HG03135 (cell line): Measurements from ENCODE around the gene CT55.
"Not testable (repeated sequence)": the region's sequence is repeated elsewhere in the genome, so short reads cannot be mapped to it uniquely, and the experiment has no call there.

Experiments
- ATAC-seq: cut with Tn5 transposase; IDR thresholded peaks from one replicate; pipeline ENCODE4 v1.9.1; 2021; ENCODE audit warnings: mild to moderate bottlenecking, moderate library complexity; ENCODE audit not compliant: unreplicated experiment

CT55 gene

DNA sequence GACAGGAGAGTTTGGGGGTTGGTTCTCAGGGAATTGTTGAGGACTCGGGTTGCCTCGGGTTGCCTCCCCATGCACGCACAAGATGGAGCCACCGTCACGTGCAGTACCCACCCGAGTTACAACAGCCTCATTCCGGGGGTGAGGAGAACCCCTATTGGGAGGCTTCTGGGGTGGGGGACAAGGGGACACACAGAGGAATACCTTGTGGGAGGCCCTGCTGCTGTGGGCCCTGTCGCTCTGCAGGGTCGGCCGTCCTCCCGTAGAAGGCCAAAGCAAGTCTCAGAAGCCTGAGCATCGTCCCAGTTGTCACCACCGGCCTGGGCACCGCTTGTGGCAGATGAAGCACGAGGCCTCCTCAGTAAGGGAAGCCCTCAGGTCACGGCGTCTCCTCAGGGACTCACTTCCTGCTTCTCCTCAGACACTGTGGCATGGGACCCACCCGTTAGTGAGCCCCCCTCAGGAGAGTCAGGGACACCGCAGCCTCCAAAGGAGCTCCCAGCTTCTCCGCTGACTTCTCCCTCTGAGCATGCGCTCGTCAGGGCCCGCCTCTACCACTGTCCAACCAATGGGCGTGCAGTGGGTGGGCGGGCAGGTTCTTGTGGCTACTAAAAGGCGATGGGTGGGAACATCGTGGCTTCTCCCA, at the start of gene CT55:
Gene CT55 (minus strand): TSS at position 522 of the 643 bp plus-strand sequence. CDS start 227 bp downstream, at position 295.
- ATAC-seq, result no peak

GRCh38 chrX:135213200-135213844, 42.1 kb upstream of the CT55 start:
- ATAC-seq, result no peak

- not testable (repeated sequence) for ATAC-seq
Measured at GRCh38 chrX:135206427-135206826, 35.2 kb upstream of the CT55 start.

DNA sequence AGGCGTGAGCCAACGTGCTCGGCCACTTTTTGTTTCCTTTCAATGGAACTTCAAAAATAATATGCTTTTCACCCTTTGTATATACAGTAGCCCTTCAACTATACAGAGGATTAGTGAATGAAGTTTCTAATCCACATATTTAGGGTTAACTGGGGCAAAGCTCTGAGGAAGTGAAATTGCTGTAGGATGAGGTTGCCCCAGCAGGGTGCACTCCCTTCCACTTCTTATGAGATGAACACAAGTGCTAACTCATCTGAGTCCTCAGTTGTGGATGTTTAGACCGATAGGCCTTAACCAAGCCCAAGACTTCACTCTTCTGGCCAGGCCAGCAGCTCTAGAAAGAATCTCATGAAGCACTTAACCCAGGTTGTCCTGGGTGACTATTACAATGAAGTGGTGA, 29.1 kb upstream of the CT55 start:
- ATAC-seq, result no peak

DNA sequence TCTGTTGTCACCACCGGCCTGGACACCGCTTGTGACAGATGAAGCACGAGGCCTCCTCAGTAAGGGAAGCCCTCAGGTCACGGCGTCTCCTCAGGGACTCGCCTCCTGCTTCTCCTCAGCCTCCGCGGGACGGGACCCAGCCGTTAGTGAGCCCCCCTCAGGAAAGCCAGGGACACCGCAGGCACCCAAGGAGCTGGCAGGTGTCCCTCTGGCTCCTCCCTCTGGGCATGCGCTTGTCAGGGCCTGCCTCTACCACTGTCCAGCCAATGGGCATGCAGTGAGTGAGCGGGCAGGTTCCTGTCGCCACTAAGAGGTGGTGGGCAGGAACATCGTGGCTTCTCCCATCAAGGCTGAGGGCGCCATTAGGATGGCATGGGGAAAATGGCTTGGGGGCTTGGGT, 23.5 kb upstream of the CT55 start:
- ATAC-seq, result no peak

- no peak for ATAC-seq
Measured at GRCh38 chrX:135193740-135194139, 22.5 kb upstream of the CT55 start.

DNA sequence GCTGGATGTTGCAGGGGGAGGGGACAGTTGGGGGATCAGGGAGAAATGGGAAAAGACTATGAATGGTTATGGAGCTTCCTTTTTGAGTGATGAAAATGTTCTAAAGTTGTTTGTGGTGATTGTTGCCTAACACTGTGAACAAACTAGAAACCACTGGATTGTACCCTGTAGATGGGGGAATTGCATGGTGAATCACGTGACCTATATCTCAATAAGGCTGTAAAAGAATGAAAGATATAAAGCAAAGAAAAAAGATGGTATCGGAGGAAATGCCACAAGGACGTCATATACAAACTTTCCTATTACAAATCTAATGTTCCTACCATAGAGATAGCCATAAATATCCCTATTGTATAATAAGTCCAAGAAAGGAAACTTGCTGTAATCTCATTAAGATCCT, 20.6 kb upstream of the CT55 start:
- ATAC-seq, result no peak

- ATAC-seq, result peak; percentile 77
Measured at GRCh38 chrX:135185795-135186443, 14.7 kb upstream of the CT55 start.

DNA sequence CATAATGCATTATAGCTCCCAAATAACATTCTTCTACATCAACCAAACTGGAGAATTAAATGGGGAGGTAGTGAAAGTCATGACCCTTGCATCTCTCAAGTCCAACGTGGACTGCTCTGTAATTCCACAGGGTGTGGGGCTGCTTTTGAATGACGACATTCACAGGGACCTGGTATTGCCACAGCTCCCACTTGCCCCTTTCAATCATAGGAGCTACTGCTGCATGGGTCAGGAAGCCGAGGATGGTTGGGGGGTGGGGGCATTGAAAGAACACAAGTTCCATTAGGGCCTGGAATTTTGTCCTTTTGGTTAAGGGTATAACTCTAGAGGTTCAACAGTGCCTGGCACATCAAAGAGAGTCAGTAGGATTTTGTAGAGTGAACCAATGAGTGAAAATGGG, 7.4 kb upstream of the CT55 start:
- ATAC-seq, result no peak

DNA sequence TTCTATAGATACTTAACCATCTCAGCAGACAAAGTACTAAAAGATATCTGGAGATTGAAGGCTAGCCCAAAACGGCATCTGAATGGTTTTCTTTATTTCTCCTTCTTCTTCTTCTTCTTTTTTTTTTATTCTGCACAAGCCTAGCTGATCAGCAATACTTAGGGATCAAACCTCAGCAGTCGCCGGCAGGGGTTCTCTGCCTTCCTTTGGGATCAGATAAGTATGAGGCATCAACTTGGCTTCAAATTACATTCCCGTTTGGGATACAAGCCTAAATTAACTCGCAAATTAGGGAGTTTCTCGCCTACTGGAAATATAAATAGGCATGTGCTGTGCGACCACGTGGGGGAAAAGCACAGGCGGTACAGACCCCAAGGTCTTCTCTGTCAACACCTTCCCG, 730 bp downstream of the CT55 start:
- no peak for ATAC-seq

GRCh38 chrX:135169534-135169933, 1.7 kb downstream of the CT55 start:
- not testable (repeated sequence) for ATAC-seq

DNA sequence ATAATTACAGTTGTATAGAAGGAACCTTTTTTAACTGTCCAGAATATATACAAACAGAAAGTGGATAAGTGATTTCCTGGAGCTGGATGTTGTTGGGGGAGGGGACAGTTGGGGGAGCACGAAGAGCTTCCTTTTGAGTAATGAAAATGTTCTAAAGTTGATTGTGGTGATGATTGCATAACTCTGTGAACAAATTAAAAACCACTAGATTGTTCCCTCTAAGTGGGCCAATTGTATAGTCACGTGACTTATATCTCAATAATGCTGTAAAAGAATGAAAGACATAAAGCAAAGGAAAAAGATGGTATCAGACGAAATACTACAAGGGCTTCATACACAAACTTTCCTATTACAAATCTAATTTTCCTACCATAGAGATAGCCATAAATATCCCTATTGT, 2.7 kb downstream of the CT55 start:
- ATAC-seq, result no peak

GRCh38 chrX:135154688-135155087, 16.5 kb downstream of the CT55 start:
- ATAC-seq, result not testable (repeated sequence)

- ATAC-seq, result not testable (repeated sequence)
Measured at GRCh38 chrX:135126145-135126544, 45.1 kb downstream of the CT55 start.

- ATAC-seq, result not testable (repeated sequence)
Measured at GRCh38 chrX:135120056-135120576, 51.1 kb downstream of the CT55 start, which contains the start of gene ETDB. Gene ETDB, minus strand, starts transcription at chrX:135120526. Its CDS starts 1,265 bp downstream, at chrX:135119261.

DNA sequence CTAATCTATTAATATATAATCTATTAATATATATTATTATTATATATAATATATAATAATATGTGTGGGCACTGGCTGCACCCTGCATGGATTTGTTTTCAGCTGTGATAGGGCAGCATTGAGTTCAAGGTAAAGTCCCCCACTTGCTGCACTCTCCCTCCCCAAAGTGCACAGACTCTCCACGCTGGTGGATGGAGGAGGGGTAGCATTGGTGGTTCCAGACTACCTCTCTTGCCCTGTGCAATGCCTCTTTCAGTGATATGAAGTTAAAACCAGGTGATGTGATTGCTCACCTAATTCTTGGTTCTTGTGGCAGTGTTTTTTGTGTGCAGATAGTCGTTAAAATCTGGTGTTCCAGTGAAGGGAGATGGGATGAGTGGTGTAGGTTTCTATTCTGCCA, 55.1 kb downstream of the CT55 start:
- not testable (repeated sequence) for ATAC-seq

DNA sequence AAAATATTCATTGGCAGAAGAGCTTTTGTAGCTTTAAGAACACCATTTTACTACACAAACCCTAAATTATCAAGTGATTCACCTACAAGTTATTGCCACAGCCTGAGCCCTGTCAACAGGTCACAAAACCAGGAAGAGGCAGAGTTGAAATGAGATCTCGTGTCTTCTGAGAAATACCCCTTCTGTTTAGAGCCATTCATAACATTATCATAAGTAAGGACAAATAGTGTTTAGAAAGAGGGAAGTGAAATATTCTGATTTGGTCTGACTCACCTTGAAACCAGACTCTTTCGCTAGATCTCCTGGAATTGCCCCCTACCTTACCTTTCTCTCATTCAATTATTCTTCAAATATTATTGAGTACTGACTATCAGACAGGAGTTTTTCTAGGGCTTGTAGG, 56.8 kb downstream of the CT55 start:
- ATAC-seq, result peak; percentile 93

- no peak for ATAC-seq
Measured at GRCh38 chrX:135112743-135113142, 58.5 kb downstream of the CT55 start.

DNA sequence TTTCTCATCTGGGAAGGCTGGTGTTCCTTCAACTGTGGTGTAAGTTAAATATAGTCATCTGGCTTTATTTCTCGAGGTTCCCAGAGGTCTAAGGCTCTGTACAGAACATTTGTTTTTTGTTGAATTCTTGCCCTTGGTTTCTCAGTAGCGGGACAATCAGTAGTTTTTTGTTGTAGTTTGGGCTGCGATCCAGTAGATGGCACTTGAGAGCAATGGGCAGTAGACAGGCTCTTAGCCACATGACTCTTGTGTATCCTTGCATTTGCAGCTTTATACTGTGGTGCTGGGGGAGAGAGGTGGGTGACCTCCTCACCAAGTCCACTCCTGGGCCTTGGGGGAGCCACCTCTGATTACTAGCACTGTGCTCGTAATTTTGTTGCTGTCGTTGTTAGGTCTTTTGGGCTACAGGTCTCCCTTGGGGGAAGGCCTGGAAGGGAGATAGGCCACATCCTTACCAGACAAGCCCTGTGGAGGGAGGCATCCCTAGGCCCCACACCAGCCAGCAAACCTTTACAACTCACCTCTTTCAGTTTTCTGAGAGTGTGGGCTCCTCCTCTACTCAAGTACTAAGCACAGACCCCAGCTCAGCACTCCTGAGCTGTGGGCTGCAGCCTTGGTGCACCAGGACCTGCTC, 59.0 kb downstream of the CT55 start:
- no peak for ATAC-seq

- no peak for ATAC-seq
Measured at GRCh38 chrX:135109554-135109953, 61.6 kb downstream of the CT55 start.
